ENCODE data around the gene NLRP13.
"Not testable (repeated sequence)": the region's sequence is repeated elsewhere in the genome, so short reads cannot be mapped to it uniquely, and the experiment has no call there.

Gene NLRP13, protein sequence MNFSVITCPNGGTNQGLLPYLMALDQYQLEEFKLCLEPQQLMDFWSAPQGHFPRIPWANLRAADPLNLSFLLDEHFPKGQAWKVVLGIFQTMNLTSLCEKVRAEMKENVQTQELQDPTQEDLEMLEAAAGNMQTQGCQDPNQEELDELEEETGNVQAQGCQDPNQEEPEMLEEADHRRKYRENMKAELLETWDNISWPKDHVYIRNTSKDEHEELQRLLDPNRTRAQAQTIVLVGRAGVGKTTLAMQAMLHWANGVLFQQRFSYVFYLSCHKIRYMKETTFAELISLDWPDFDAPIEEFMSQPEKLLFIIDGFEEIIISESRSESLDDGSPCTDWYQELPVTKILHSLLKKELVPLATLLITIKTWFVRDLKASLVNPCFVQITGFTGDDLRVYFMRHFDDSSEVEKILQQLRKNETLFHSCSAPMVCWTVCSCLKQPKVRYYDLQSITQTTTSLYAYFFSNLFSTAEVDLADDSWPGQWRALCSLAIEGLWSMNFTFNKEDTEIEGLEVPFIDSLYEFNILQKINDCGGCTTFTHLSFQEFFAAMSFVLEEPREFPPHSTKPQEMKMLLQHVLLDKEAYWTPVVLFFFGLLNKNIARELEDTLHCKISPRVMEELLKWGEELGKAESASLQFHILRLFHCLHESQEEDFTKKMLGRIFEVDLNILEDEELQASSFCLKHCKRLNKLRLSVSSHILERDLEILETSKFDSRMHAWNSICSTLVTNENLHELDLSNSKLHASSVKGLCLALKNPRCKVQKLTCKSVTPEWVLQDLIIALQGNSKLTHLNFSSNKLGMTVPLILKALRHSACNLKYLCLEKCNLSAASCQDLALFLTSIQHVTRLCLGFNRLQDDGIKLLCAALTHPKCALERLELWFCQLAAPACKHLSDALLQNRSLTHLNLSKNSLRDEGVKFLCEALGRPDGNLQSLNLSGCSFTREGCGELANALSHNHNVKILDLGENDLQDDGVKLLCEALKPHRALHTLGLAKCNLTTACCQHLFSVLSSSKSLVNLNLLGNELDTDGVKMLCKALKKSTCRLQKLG

DNA sequence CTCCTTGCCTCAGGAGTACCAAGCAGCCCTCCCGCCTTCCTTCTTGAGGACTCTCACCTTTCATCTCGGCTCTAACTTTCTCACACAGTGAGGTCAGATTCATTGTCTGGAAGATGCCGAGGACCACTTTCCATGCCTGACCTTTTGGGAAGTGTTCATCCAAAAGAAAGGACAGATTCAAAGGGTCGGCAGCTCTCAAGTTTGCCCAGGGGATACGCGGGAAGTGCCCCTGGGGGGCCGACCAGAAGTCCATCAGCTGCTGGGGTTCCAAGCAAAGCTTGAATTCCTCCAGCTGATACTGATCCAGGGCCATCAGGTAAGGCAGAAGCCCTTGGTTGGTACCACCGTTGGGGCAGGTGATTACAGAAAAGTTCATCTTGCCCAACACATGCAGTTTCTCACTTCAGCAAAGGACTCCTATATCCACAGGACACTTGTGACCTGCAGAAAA is at the start of gene NLRP13:
TSS of gene NLRP13 (minus strand) at position 401 of the 451 bp plus-strand sequence. CDS start at position 376, 25 bp downstream.
- peaks cover 3% of the 10 kb centered on the region for H3K36me3 Mint-ChIP-seq
- no peak within 1 kb of the TSS for H3K4me3 Mint-ChIP-seq
- H3K27ac Mint-ChIP-seq, result no peak within 1 kb of the TSS
- no peaks in the 10 kb centered on the region for H3K4me1 Mint-ChIP-seq (ENCODE audit: low read depth)
- peaks cover 3% of the 10 kb centered on the region for H3K9me3 Mint-ChIP-seq (ENCODE audit: low read depth)
- no peaks in the 10 kb centered on the region for H3K27me3 Mint-ChIP-seq

DNA sequence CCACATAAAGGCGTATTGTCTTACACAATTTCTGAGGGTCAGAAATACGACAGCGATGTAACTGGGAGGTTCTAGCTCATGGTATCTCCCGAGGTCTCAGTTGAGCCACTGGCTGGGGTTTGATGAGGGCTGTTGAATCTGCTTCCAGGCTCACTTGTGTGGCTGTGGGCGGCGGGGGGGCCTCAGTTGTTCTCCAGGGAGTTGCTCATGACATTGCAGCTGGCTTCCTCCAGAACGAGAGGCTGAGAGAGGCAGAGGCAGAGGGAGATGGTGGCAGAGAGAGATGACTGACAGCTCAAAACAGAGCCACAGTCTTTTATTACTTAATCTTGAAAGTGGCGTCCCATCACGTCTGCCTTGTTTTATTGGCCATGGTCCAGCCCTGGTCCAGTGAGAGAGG is 48.3 kb upstream of the NLRP13 start:
- H3K9me3 Mint-ChIP-seq (ENCODE audit: low read depth), result peaks cover 13% of the 10 kb centered on the region
- H3K4me1 Mint-ChIP-seq (ENCODE audit: low read depth), result no peaks in the 10 kb centered on the region
- no peak overlapping the region for H3K27ac Mint-ChIP-seq
- H3K27me3 Mint-ChIP-seq, result peaks cover 8% of the 10 kb centered on the region
- H3K36me3 Mint-ChIP-seq, result peaks cover 2% of the 10 kb centered on the region
- no peak overlapping the region for H3K4me3 Mint-ChIP-seq

- no peaks in the 10 kb centered on the region for H3K4me1 Mint-ChIP-seq (ENCODE audit: low read depth)
- no peak overlapping the region for H3K27ac Mint-ChIP-seq
- peaks cover 19% of the 10 kb centered on the region for H3K27me3 Mint-ChIP-seq
- H3K36me3 Mint-ChIP-seq, result no peaks in the 10 kb centered on the region
- peaks cover 23% of the 10 kb centered on the region for H3K9me3 Mint-ChIP-seq (ENCODE audit: low read depth)
- no peak overlapping the region for H3K4me3 Mint-ChIP-seq
These were observed 41.8 kb upstream of the NLRP13 start for GRCh38 chr19:55973982-55974381.

DNA sequence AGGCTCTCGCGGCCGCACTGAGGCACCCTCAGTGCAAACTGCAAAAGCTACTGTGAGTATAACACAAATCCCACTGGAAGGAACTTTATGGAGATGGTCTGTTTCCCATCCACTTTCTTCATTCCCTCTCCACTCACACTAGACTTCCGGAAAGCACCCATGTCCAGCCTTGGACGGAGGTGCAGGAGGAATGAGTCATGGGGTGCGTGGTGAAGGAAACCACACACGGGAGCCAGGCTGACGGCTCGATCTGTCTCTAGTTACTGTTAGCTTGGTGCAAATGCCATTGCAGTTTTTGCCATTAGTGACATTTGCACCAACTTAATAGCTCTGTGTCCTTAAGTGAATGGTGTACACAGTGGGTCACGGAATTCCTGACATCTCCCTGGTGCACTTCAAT is 30.1 kb upstream of the NLRP13 start:
- Mint-ChIP-seq H3K9me3 (ENCODE audit: low read depth) (peaks cover under 1% of the 10 kb centered on the region), H3K27me3 (no peaks in the 10 kb centered on the region), H3K27ac (no peak overlapping the region)

GRCh38 chr19:55959996-55960675 is 28.0 kb upstream of the NLRP13 start:
- Mint-ChIP-seq H3K27me3 (no peaks in the 10 kb centered on the region), H3K27ac (no peak overlapping the region), H3K9me3 (ENCODE audit: low read depth) (no peaks in the 10 kb centered on the region), H3K36me3 (no peaks in the 10 kb centered on the region), H3K4me1 (ENCODE audit: low read depth) (no peaks in the 10 kb centered on the region), H3K4me3 (no peak overlapping the region)

More for the DNA sequence above, 30.1 kb upstream of the NLRP13 start:
- no peaks in the 10 kb centered on the region for H3K36me3 Mint-ChIP-seq
- no peak overlapping the region for H3K4me3 Mint-ChIP-seq
- no peaks in the 10 kb centered on the region for H3K4me1 Mint-ChIP-seq (ENCODE audit: low read depth)

DNA sequence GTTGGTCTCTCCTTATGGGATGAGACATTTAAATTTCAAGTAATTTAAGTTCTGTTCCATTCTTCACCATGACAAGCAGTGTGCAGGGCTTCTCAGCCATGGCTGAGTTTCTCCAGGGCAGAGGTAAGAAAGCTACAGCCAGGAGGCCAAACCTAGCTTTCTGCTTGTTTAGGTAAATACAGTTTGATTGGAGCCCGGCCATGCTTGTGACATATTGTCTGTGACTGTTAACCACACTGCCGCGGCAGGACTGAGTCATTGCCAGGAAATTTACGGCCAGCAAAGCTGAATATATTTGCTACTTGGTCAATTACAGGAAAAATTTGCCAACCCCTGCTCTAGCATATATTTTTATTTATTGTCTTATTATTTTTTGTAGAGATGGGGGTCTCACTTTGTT is 26.2 kb upstream of the NLRP13 start:
- Mint-ChIP-seq H3K27ac (no peak overlapping the region), H3K4me3 (no peak overlapping the region), H3K36me3 (no peaks in the 10 kb centered on the region), H3K9me3 (ENCODE audit: low read depth) (no peaks in the 10 kb centered on the region), H3K4me1 (ENCODE audit: low read depth) (no peaks in the 10 kb centered on the region), H3K27me3 (no peaks in the 10 kb centered on the region)

- Mint-ChIP-seq H3K4me1 (ENCODE audit: low read depth) (no peaks in the 10 kb centered on the region), H3K9me3 (ENCODE audit: low read depth) (no peaks in the 10 kb centered on the region), H3K27ac (no peak overlapping the region), H3K27me3 (no peaks in the 10 kb centered on the region), H3K4me3 (no peak overlapping the region), H3K36me3 (no peaks in the 10 kb centered on the region)
These were observed 24.3 kb upstream of the NLRP13 start for GRCh38 chr19:55956431-55956830.

GRCh38 chr19:55950566-55950965 is 18.4 kb upstream of the NLRP13 start:
- H3K36me3 Mint-ChIP-seq; H3K4me3 Mint-ChIP-seq; H3K9me3 Mint-ChIP-seq (ENCODE audit: low read depth); H3K4me1 Mint-ChIP-seq (ENCODE audit: low read depth); H3K27me3 Mint-ChIP-seq; H3K27ac Mint-ChIP-seq: not testable (repeated sequence)

GRCh38 chr19:55947532-55947931 is 15.4 kb upstream of the NLRP13 start, which contains the start of gene NLRP8:
Gene NLRP8 (plus strand): TSS chr19:55947832.
- Mint-ChIP-seq H3K9me3 (ENCODE audit: low read depth) (peaks cover 9% of the 10 kb centered on the region), H3K36me3 (no peaks in the 10 kb centered on the region), H3K27me3 (peaks cover 9% of the 10 kb centered on the region)

GRCh38 chr19:55940306-55940705 is 8.2 kb upstream of the NLRP13 start:
- H3K4me1 Mint-ChIP-seq (ENCODE audit: low read depth), result no peaks in the 10 kb centered on the region
- H3K36me3 Mint-ChIP-seq, result peaks cover 3% of the 10 kb centered on the region
- H3K27ac Mint-ChIP-seq, result no peak overlapping the region
- H3K27me3 Mint-ChIP-seq, result peaks cover 2% of the 10 kb centered on the region
- no peak overlapping the region for H3K4me3 Mint-ChIP-seq
- peaks cover 16% of the 10 kb centered on the region for H3K9me3 Mint-ChIP-seq (ENCODE audit: low read depth)

More at GRCh38 chr19:55947532-55947931, 15.4 kb upstream of the NLRP13 start, which contains the start of gene NLRP8:
- H3K4me3 Mint-ChIP-seq, result no peak within 1 kb of the TSS
- H3K4me1 Mint-ChIP-seq (ENCODE audit: low read depth), result no peaks in the 10 kb centered on the region
- H3K27ac Mint-ChIP-seq, result no peak within 1 kb of the TSS

DNA sequence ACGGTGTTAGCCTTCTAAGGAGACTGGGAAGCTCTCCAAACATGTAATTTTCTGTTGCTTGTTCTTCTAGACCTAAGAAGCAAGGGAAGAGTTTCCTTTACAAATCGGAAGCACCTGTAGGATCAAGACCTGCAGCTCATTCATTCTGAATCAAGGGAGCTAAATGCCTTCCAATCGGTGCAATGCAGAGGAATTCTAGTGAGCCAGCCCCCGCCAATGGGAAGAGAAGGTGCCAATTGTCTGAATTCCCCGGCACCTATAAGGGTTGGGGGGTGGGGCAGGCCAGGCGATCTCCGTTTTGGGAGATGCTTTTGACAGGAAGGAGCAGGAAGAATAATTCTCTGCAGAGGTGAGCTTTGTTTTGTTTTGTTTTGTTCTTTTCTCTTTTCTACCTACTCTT is 7.1 kb upstream of the NLRP13 start:
- Mint-ChIP-seq H3K27ac (no peak overlapping the region), H3K4me3 (no peak overlapping the region), H3K27me3 (peaks cover 2% of the 10 kb centered on the region), H3K36me3 (peaks cover 3% of the 10 kb centered on the region), H3K9me3 (ENCODE audit: low read depth) (peaks cover 16% of the 10 kb centered on the region), H3K4me1 (ENCODE audit: low read depth) (no peaks in the 10 kb centered on the region)

DNA sequence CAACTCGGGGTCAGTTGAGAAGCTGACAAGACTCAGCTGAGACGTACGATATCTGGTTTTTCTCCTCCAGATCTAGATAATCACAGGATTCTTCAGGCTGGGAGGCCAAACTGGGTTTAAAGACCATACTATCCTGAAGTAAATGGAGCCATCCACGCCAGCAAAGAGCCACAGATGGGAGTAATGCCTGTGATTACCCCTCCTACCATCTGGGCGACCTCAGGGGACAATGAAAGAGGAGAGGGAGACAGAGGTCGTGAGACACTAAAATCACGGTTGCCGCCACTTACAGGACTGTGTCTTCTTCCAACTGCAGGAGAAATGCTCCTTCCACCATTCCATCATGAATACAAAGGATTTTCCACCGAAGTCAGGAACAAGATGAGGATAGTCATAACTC is 3.1 kb upstream of the NLRP13 start:
- Mint-ChIP-seq H3K36me3 (peaks cover 3% of the 10 kb centered on the region), H3K4me1 (ENCODE audit: low read depth) (no peaks in the 10 kb centered on the region), H3K9me3 (ENCODE audit: low read depth) (peaks cover 12% of the 10 kb centered on the region), H3K4me3 (no peak overlapping the region), H3K27me3 (no peaks in the 10 kb centered on the region), H3K27ac (no peak overlapping the region)

DNA sequence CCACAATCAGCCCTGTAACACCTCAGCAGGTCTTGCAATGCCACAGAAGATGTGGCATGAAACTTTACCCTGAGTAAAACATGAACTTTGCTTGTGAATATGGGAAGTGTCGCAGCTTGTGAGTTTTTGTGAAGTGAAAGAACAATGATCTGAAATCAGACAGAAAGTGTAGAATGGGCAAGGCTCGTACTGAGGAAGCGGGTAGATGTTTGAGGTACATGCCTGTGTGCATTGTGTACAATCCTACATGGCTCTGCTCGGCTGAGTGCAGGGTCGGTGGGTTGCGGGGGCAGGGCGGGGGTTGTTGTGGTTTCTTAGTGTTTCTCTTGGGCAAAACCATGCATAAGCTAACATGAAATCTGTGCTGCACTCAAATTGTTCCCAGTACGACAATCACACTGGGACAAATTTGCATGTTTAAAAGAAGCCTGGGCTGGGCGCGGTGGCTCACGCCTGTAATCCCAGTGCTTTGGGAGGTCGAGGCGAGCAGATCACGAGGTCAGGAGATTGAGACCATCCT is 1.1 kb downstream of the NLRP13 start:
- no peak overlapping the region for H3K4me3 Mint-ChIP-seq
- H3K36me3 Mint-ChIP-seq, result peaks cover 3% of the 10 kb centered on the region
- H3K4me1 Mint-ChIP-seq (ENCODE audit: low read depth), result no peaks in the 10 kb centered on the region
- no peak overlapping the region for H3K27ac Mint-ChIP-seq
- peaks cover 3% of the 10 kb centered on the region for H3K9me3 Mint-ChIP-seq (ENCODE audit: low read depth)
- no peaks in the 10 kb centered on the region for H3K27me3 Mint-ChIP-seq

GRCh38 chr19:55929258-55929657 is 2.9 kb downstream of the NLRP13 start:
- H3K36me3 Mint-ChIP-seq; H3K4me3 Mint-ChIP-seq; H3K9me3 Mint-ChIP-seq (ENCODE audit: low read depth); H3K4me1 Mint-ChIP-seq (ENCODE audit: low read depth); H3K27ac Mint-ChIP-seq; H3K27me3 Mint-ChIP-seq: not testable (repeated sequence)
